Stimulated activated naive CD4-positive, alpha-beta T cell (primary cell): Measurements from ENCODE around the gene MIS18A.

Experiments
- DNase-seq, 6 experiments: peaks; one replicate each; lab custom pipeline; 2025; lab: John Stamatoyannopoulos, UW

MIS18A gene

GRCh38 chr21:32253215-32253641 is 25.6 kb downstream of the MIS18A start:
- DNase-seq = no peak

DNA sequence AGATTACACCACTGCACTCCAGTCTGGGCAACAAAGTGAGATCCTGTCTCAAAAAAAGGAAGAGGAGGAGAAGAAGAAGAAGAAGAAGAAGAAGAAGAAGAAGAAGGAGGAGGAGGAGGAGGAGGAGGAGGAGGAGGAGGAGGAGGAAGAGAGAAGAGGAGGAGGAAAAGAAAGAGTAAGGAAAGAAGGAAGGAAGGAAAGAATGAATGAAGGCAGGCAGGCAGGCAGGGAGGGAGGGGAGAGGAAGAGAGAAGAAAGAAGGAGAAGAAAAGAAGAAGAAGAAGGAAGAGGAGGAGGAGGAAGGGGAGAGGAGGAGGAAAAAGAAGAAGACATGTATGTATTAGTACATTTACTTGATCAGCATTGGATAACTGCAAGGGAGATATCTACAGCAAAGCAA is 26.7 kb downstream of the MIS18A start:
- no peak for DNase-seq

- DNase-seq = no peak
Measured at GRCh38 chr21:32249511-32250280, 29.2 kb downstream of the MIS18A start.

- DNase-seq = no peak
Measured at GRCh38 chr21:32248571-32249461, 30.0 kb downstream of the MIS18A start.

- DNase-seq = no peak
Measured at GRCh38 chr21:32246571-32247140, 32.2 kb downstream of the MIS18A start.

DNA sequence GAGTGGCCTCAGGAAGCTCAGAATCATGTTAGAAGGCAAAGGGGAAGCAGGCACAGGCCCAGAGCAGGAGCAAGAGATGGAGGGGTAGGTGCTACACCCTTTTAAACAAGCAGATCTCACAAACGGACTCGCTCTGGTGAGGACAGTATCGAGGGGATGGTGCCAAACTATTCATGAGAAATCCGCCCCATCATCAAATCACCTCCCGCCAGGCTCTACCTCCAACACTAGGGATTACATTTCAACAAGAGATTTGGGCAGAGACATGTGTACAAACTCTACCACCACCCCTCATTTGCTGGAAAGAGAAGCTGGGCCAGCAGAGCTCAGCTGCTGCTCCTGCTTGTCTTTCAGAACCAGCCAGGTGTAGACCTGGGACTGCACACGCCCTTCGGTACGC is 32.9 kb downstream of the MIS18A start:
- DNase-seq = no peak

- DNase-seq = no peak
Measured at GRCh38 chr21:32240851-32241687, 37.8 kb downstream of the MIS18A start.

- no peak for DNase-seq
Measured at GRCh38 chr21:32239551-32239950, 39.3 kb downstream of the MIS18A start.

DNA sequence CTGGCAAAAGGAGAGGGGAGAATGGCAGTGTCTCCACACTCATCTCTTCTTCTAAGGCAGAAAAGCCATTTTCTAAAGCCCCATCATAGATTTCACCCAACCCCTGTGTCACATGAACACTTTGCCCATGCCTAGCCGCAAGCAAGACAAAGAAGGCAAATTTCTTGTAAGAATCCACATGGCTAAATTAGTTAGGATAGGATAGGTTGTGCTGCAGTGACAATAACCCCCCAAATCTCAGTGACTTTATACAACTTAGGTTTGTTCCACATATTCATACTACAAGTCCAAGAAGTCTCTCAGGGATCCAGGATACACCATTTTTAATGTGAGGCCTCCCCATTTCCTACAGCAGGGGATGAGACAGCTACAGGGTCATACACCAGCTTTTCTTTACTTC is 40.8 kb downstream of the MIS18A start:
- DNase-seq = no peak

DNA sequence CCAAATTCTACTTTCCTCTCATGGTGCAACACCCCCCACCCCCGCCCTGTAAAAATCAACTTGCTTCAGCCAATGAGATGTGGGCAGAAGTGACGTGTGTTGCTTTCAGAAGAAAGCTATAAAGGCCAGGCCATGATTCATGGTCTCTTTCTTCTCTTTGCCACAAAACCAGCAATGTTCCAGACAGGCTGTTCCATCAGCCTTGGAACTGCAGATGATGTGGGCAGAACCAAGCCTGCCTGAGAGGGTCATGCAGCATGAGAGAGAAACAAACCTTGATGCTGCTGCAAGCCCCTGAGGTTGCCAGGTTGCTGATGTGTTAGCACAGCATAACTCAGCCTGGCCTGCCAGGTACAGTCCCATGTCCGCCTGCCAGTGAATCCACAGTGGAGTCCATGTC is 41.8 kb downstream of the MIS18A start:
- DNase-seq = no peak

GRCh38 chr21:32233722-32234301 is 45.0 kb downstream of the MIS18A start:
- no peak for DNase-seq

- DNase-seq = no peak
Measured at GRCh38 chr21:32233055-32233546, 45.7 kb downstream of the MIS18A start.

- DNase-seq = no peak
Measured at GRCh38 chr21:32226444-32226843, 52.4 kb downstream of the MIS18A start.
